ENCODE measurements around the gene SENP8.
A peak's percentile ranks its signal among the peaks of the same experiment; 100 is the strongest.

The SENP8 gene

DNA sequence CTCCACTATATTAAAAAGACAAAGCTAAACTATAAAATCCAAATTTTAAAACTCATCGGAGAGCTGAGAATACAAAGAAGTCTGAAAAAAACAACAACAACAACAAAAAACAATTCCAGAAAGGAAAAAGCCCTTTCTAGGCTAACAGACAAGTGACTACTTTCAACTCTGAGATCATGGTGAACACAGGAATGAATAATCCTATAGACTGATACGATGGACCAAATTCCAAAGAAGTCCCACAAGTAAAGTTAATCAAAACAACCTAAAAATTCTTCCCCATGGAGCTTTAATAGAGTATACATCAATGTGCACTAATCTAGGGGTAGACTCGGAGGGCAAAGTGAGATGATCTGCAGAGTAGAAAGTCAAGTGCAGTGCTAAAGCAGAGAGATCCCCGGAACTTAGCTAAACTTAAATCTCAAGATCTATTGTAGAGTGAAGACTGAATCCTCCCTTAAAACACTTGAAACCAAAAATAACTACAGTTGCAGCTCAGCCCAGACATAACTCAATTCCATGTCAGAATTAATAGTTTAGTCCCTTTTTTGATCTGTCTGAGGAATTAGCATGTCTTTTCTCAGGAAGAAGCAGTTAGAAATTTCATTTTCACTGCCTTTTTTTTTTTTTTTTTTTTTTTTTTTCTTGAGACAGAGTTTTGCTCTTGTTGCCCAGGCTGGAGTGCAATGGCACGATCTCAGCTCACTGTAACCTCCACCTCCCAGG, 43.7 kb upstream of the SENP8 start:
- H3K27ac ChIP-seq (ENCODE audit: low read length), result 0 out of 2 replicates have a peak overlapping the region, but pooled peaks have one; percentile 6
- H4K20me1 ChIP-seq (ENCODE audit: insufficient read depth, low read length), result peaks cover 35% of the 10 kb centered on the region; the same call in 1 of the 2 replicates
- H3K4me3 ChIP-seq (ENCODE audit: low read length), result peak overlapping the region; percentile 19
- H3K79me2 ChIP-seq (ENCODE audit: low read length), result peaks cover 61% of the 10 kb centered on the region
- H3K4me2 ChIP-seq (ENCODE audit: low read length), result peak overlapping the region; percentile 56
- H3K27me3 ChIP-seq (ENCODE audit: low read depth, low read length), result no peaks in the 10 kb centered on the region
- peaks cover 60% of the 10 kb centered on the region for H3K4me1 ChIP-seq (ENCODE audit: low read length)
- no peaks in the 10 kb centered on the region for H3K9me3 ChIP-seq (ENCODE audit: insufficient read depth, low read length)
- H3K36me3 ChIP-seq (replicated peaks; ENCODE audit: low read depth, low read length), result peaks cover 7% of the 10 kb centered on the region
- TF ChIP-seq EZH2phosphoT487 (IDR thresholded peaks at IDR 0.05; ENCODE audit: low read depth), result no peak
- TF ChIP-seq, protein P1, sequence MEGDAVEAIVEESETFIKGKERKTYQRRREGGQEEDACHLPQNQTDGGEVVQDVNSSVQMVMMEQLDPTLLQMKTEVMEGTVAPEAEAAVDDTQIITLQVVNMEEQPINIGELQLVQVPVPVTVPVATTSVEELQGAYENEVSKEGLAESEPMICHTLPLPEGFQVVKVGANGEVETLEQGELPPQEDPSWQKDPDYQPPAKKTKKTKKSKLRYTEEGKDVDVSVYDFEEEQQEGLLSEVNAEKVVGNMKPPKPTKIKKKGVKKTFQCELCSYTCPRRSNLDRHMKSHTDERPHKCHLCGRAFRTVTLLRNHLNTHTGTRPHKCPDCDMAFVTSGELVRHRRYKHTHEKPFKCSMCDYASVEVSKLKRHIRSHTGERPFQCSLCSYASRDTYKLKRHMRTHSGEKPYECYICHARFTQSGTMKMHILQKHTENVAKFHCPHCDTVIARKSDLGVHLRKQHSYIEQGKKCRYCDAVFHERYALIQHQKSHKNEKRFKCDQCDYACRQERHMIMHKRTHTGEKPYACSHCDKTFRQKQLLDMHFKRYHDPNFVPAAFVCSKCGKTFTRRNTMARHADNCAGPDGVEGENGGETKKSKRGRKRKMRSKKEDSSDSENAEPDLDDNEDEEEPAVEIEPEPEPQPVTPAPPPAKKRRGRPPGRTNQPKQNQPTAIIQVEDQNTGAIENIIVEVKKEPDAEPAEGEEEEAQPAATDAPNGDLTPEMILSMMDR (IDR thresholded peaks at IDR 0.05; ENCODE audit: low read depth, low read length), result no peak
- H2AFZ ChIP-seq (ENCODE audit: low read depth, low read length), result no peak overlapping the region
- 0 out of 2 replicates have a peak overlapping the region, but pooled peaks have one; percentile 0 for H3K9ac ChIP-seq (ENCODE audit: low read length)

DNA sequence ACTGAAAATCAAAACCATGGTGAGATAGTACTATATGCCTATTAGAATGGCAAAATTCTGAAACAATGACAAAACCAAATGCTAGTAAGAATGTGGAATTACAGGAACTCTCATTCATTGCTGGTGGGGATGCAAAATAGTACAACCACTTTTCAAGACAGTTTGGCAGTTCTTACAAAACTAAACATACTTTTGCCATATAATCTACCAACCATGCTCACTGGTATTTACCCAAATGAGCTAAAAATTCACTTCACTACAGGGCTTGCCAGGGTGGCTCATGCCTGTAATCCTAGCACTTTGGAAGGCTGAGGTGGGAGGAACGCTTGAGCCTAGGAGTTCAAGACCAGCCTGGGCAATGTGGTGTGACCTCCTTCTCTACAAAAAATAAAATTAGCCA, 40.3 kb upstream of the SENP8 start:
- no peaks in the 10 kb centered on the region for H3K27me3 ChIP-seq (ENCODE audit: low read depth, low read length)
- peaks cover 54% of the 10 kb centered on the region for H3K4me1 ChIP-seq (ENCODE audit: low read length)
- H3K4me3 ChIP-seq (ENCODE audit: low read length), result no peak overlapping the region
- no peak overlapping the region for H3K27ac ChIP-seq (ENCODE audit: low read length)
- H3K4me2 ChIP-seq (ENCODE audit: low read length), result peak overlapping the region; percentile 70
- H4K20me1 ChIP-seq (ENCODE audit: insufficient read depth, low read length), result peaks cover 25% of the 10 kb centered on the region; the same call in 1 of the 2 replicates
- peaks cover 38% of the 10 kb centered on the region for H3K79me2 ChIP-seq (ENCODE audit: low read length)
- H3K9me3 ChIP-seq (ENCODE audit: insufficient read depth, low read length), result no peaks in the 10 kb centered on the region
- H2AFZ ChIP-seq (ENCODE audit: low read depth, low read length), result no peak overlapping the region
- peaks cover 7% of the 10 kb centered on the region for H3K36me3 ChIP-seq (replicated peaks; ENCODE audit: low read depth, low read length)
- TF ChIP-seq EZH2phosphoT487 (IDR thresholded peaks at IDR 0.05; ENCODE audit: low read depth), result no peak
- TF ChIP-seq, protein P1 (IDR thresholded peaks at IDR 0.05; ENCODE audit: low read depth, low read length), result no peak
- H3K9ac ChIP-seq (ENCODE audit: low read length), result no peak overlapping the region

DNA sequence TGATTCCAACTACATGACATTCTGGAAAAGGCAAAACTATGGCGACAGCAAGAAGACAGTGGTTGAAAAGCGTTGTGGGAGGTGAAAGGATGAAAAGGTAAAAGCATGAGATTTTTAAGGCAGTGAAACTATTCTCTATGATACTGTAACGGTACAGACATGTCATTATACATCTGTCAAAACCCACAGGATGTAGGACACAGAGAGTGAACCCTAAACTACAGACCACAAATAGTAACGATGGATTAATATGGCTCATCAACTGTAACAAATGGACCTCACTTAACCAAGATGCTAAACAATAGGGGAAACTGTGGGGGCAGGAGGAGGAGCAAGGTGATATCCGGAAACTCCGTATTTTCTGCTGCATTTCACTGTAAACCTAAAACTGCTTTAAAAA, 39.3 kb upstream of the SENP8 start:
- Histone ChIP-seq H3K4me2 (ENCODE audit: low read length) (peak overlapping the region; percentile 70), H3K27ac (ENCODE audit: low read length) (no peak overlapping the region)

DNA sequence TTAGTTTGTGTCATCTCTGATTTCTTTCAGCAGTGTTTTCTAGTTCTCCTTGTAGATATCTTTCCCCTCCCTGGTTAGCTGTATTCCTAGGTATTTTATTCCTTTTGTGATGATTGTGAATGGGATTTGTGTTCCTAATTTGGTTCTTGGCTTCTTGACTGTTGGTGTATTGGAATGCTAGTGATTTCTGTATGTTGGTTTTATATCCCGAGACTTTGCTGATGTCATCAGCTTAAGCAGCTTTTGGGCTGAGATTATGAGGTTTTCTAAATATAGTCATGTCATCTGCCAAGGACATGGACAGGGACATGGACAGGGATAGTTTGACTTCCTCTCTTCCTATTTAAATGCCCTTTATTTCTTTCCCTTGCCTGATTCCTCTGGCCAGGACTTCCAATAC, 36.0 kb upstream of the SENP8 start:
- Histone ChIP-seq H3K9me3 (ENCODE audit: insufficient read depth, low read length) (no peaks in the 10 kb centered on the region), H3K36me3 (replicated peaks; ENCODE audit: low read depth, low read length) (peaks cover 20% of the 10 kb centered on the region), H3K79me2 (ENCODE audit: low read length) (peaks cover 12% of the 10 kb centered on the region), H4K20me1 (ENCODE audit: insufficient read depth, low read length) (peaks cover 11% of the 10 kb centered on the region; the same call in 1 of the 2 replicates), H3K4me2 (ENCODE audit: low read length) (no peak overlapping the region), H3K4me3 (ENCODE audit: low read length) (no peak overlapping the region), H3K9ac (ENCODE audit: low read length) (no peak overlapping the region), H3K27me3 (ENCODE audit: low read depth, low read length) (no peaks in the 10 kb centered on the region), H3K4me1 (ENCODE audit: low read length) (peaks cover 30% of the 10 kb centered on the region), H2AFZ (ENCODE audit: low read depth, low read length) (no peak overlapping the region), H3K27ac (ENCODE audit: low read length) (no peak overlapping the region)
- TF ChIP-seq EZH2phosphoT487 (IDR thresholded peaks at IDR 0.05; ENCODE audit: low read depth), result no peak
- TF ChIP-seq, protein P1 (IDR thresholded peaks at IDR 0.05; ENCODE audit: low read depth, low read length), result no peak

More for the DNA sequence above, 39.3 kb upstream of the SENP8 start:
- Histone ChIP-seq H3K9me3 (ENCODE audit: insufficient read depth, low read length) (no peaks in the 10 kb centered on the region), H2AFZ (ENCODE audit: low read depth, low read length) (no peak overlapping the region), H3K9ac (ENCODE audit: low read length) (no peak overlapping the region), H4K20me1 (ENCODE audit: insufficient read depth, low read length) (peaks cover 25% of the 10 kb centered on the region; the same call in 1 of the 2 replicates), H3K36me3 (replicated peaks; ENCODE audit: low read depth, low read length) (peaks cover 7% of the 10 kb centered on the region), H3K79me2 (ENCODE audit: low read length) (peaks cover 31% of the 10 kb centered on the region), H3K27me3 (ENCODE audit: low read depth, low read length) (no peaks in the 10 kb centered on the region), H3K4me3 (ENCODE audit: low read length) (peak overlapping the region; percentile 50), H3K4me1 (ENCODE audit: low read length) (peaks cover 45% of the 10 kb centered on the region)
- no peak for TF ChIP-seq EZH2phosphoT487 (IDR thresholded peaks at IDR 0.05; ENCODE audit: low read depth)
- TF ChIP-seq, protein P1 (IDR thresholded peaks at IDR 0.05; ENCODE audit: low read depth, low read length), result no peak
